IMR-90 (cell line): ENCODE measurements around the gene NIPBL. TPM values are rescaled to one million over a fixed set of nuclear protein-coding genes. Genes with fewer than 3 reads are reported as not detected.

Experiments
- ATAC-seq: fragments of 200-7000 bp; cut with Tn5 transposase; 2 replicates; pipeline ENCODE4 v1.9.1; 2020; ENCODE audit warnings: low read depth, mild to moderate bottlenecking, moderate library complexity
- BruUV-seq: library from RNA; stranded (reverse); fragments of 400-500 nt; replicated peaks from 2 replicates; lab custom pipeline; 2021; lab: Mats Ljungman, UMichigan
- CTCF ChIA-PET: fragments of 300-600 bp; formaldehyde crosslinking; extraction: SDS; loops from one replicate; lab custom pipeline; 2021; ENCODE audit warnings: antibody characterized with exemption; lab: Yijun Ruan, JAX
- POLR2A ChIA-PET: fragments of 300-600 bp; sonication (Branson Sonifier 250); formaldehyde crosslinking; loops from one replicate; lab custom pipeline; 2022; ENCODE audit warnings: antibody characterized with exemption; ENCODE audit not compliant: unreplicated experiment; lab: Charles Lee
- DNase-seq: peaks from one replicate; pipeline ENCODE4 v3.0.0; 2013
- H2AFZ ChIP-seq: replicated peaks from 2 replicates; pipeline ENCODE3; 2013; ENCODE audit warnings: low read length, mild to moderate bottlenecking; ENCODE audit not compliant: poor library complexity
- H2AK5ac ChIP-seq: 2 replicates; pipeline ENCODE4 v1.6.1; 2013; ENCODE audit warnings: low read depth, low read length, inconsistent platforms
- H2AK9ac ChIP-seq: replicated peaks from 2 replicates; pipeline ENCODE3; 2013; ENCODE audit warnings: mild to moderate bottlenecking, low read depth, low read length, moderate library complexity; ENCODE audit not compliant: poor library complexity
- H2BK120ac ChIP-seq: 2 replicates; pipeline ENCODE4 v1.6.1; 2013; ENCODE audit warnings: low read depth, low read length, inconsistent platforms
- H2BK15ac ChIP-seq: 3 replicates; pipeline ENCODE4 v1.6.1; 2013; ENCODE audit warnings: low read depth, low read length, inconsistent platforms
- H2BK20ac ChIP-seq: 2 replicates; pipeline ENCODE4 v1.6.1; 2013; ENCODE audit warnings: low read depth, mild to moderate bottlenecking, inconsistent platforms, low read length, moderate library complexity
- H2BK5ac ChIP-seq: 2 replicates; pipeline ENCODE4 v1.6.1; 2013; ENCODE audit warnings: mild to moderate bottlenecking, low read depth, low read length, inconsistent platforms; ENCODE audit not compliant: poor library complexity, severe bottlenecking
- H3K14ac ChIP-seq: replicated peaks from 2 replicates; pipeline ENCODE4 v1.6.1; 2013; ENCODE audit warnings: low read depth, low read length, inconsistent platforms
- H3K18ac ChIP-seq: 2 replicates; pipeline ENCODE4 v1.6.1; 2013; ENCODE audit warnings: low read depth, low read length, control low read depth
- H3K23ac ChIP-seq: 2 replicates; pipeline ENCODE4 v1.6.1; 2013; ENCODE audit warnings: low read depth, low read length, inconsistent platforms
- H3K27ac ChIP-seq: 2 replicates; pipeline ENCODE4 v1.5.1; 2013; ENCODE audit warnings: mild to moderate bottlenecking, control low read depth, low read length; ENCODE audit not compliant: insufficient read depth
- H3K27me3 ChIP-seq: 2 replicates; pipeline ENCODE4 v1.6.1; 2013; ENCODE audit warnings: low read length; ENCODE audit not compliant: control insufficient read depth, insufficient read depth
- H3K36me3 ChIP-seq: 2 replicates; pipeline ENCODE4 v1.6.1; 2013; ENCODE audit warnings: low read length, mixed read lengths; ENCODE audit not compliant: control insufficient read depth, insufficient read depth
- H3K4ac ChIP-seq: 2 replicates; pipeline ENCODE4 v1.6.1; 2013; ENCODE audit warnings: low read depth, low read length, inconsistent platforms
- H3K4me1 ChIP-seq: 2 replicates; pipeline ENCODE4 v1.6.1; 2013; ENCODE audit warnings: low read length, mixed read lengths; ENCODE audit not compliant: control insufficient read depth, insufficient read depth
- H3K4me2 ChIP-seq: 2 replicates; pipeline ENCODE4 v1.6.1; 2013; ENCODE audit warnings: low read depth, mild to moderate bottlenecking, control low read depth, low read length, moderate library complexity
- H3K4me3 ChIP-seq: 2 replicates; pipeline ENCODE4 v1.5.1; 2013; ENCODE audit warnings: low read depth, mild to moderate bottlenecking, control low read depth, low read length, moderate library complexity; ENCODE audit not compliant: insufficient read depth
- H3K56ac ChIP-seq: 2 replicates; pipeline ENCODE4 v1.6.1; 2013; ENCODE audit warnings: low read length, inconsistent platforms; ENCODE audit not compliant: insufficient read depth; ENCODE audit errors: extremely low read depth
- H3K79me1 ChIP-seq, 2 experiments: 2 replicates each; pipeline ENCODE4 v1.6.1; 2013; ENCODE audit warnings: low read length in 2 of 2, inconsistent platforms in 1 of 2, low read depth in 1 of 2
- H3K9ac ChIP-seq: 2 replicates; pipeline ENCODE4 v1.6.1; 2013; ENCODE audit warnings: low read depth, low read length, control low read depth
- H3K9me1 ChIP-seq: 2 replicates; pipeline ENCODE4 v1.6.1; 2013; ENCODE audit warnings: low read length, inconsistent platforms; ENCODE audit not compliant: insufficient read depth
- H3K9me3 ChIP-seq: 2 replicates; pipeline ENCODE4 v1.6.1; 2013; ENCODE audit warnings: low read length; ENCODE audit not compliant: control insufficient read depth, insufficient read depth
- H4K20me1 ChIP-seq: 2 replicates; pipeline ENCODE4 v1.6.1; 2013; ENCODE audit warnings: low read length, inconsistent platforms; ENCODE audit not compliant: insufficient read depth
- H4K5ac ChIP-seq: 2 replicates; pipeline ENCODE4 v1.6.1; 2013; ENCODE audit warnings: mild to moderate bottlenecking, low read depth, low read length, control low read depth
- H4K8ac ChIP-seq, 2 experiments: 2 replicates each; pipeline ENCODE4 v1.6.1; 2013; ENCODE audit warnings: low read depth in 2 of 2, low read length in 2 of 2, control low read depth in 1 of 2, inconsistent platforms in 1 of 2
- H4K91ac ChIP-seq: 2 replicates; pipeline ENCODE4 v1.6.1; 2013; ENCODE audit warnings: low read depth, low read length, inconsistent platforms; ENCODE audit not compliant: insufficient read depth
- CEBPB ChIP-seq: IDR thresholded peaks from 2 replicates; pipeline ENCODE4 v1.6.1; 2012; ENCODE audit warnings: low read depth, low read length, improper control_type of control experiment
- CHD1 ChIP-seq: IDR thresholded peaks from 2 replicates; pipeline ENCODE4 v1.6.1; 2012; ENCODE audit warnings: low read depth, low read length, improper control_type of control experiment
- FOS ChIP-seq: fragments of 150-350 bp; IDR thresholded peaks from 2 replicates; pipeline ENCODE4 v1.6.1; 2016; ENCODE audit warnings: low read depth, low read length
- MAZ ChIP-seq: IDR thresholded peaks from 2 replicates; pipeline ENCODE4 v1.6.1; 2012; ENCODE audit warnings: low read depth, mild to moderate bottlenecking, low read length, improper control_type of control experiment, moderate library complexity, borderline replicate concordance
- MXI1 ChIP-seq: IDR thresholded peaks from 2 replicates; pipeline ENCODE4 v1.6.1; 2012; ENCODE audit warnings: low read depth, mild to moderate bottlenecking, low read length, moderate library complexity, borderline replicate concordance
- NFE2L2 ChIP-seq: fragments of 150-350 bp; IDR thresholded peaks from 2 replicates; pipeline ENCODE4 v1.6.1; 2016; ENCODE audit warnings: low read depth, mild to moderate bottlenecking, low read length
- POLR2A ChIP-seq: IDR thresholded peaks from 2 replicates; pipeline ENCODE4 v1.6.1; 2012; ENCODE audit warnings: mild to moderate bottlenecking, low read depth, low read length
- RAD21 ChIP-seq: IDR thresholded peaks from 2 replicates; pipeline ENCODE4 v1.6.1; 2012; ENCODE audit warnings: low read length, improper control_type of control experiment
- RCOR1 ChIP-seq: IDR thresholded peaks from 2 replicates; pipeline ENCODE4 v1.6.1; 2012; ENCODE audit warnings: mild to moderate bottlenecking, low read length, improper control_type of control experiment; ENCODE audit not compliant: insufficient replicate concordance
- RFX5 ChIP-seq: IDR thresholded peaks from 2 replicates; pipeline ENCODE4 v1.8.0; 2012; ENCODE audit warnings: low read depth, mild to moderate bottlenecking, low read length, moderate library complexity
- SMC3 ChIP-seq: fragments of 150-350 bp; IDR thresholded peaks from 2 replicates; pipeline ENCODE4 v1.6.1; 2016; ENCODE audit warnings: low read depth, mild to moderate bottlenecking, antibody characterized with exemption, low read length, moderate library complexity
- USF2 ChIP-seq: fragments of 150-350 bp; IDR thresholded peaks from 2 replicates; pipeline ENCODE4 v1.6.1; 2017; ENCODE audit warnings: mild to moderate bottlenecking, antibody characterized with exemption, low read length, low read depth
- WGBS, 2 experiments: methylation state at CpG; one replicate each; pipeline versions ENCODE4 v1.1.5 to v1.1.7; 2013; ENCODE audit warnings: missing lambda C conversion rate in 2 of 2; ENCODE audit not compliant: insufficient read length in 1 of 2; ENCODE audit errors: extremely low coverage in 2 of 2; 5-methylcytosine and 5-hydroxymethylcytosine counted together
- dilution Hi-C: fragments of 300-500 bp; cut with HindIII; formaldehyde crosslinking; loops from one replicate; pipeline ENCODE4 v1.14.3; 2018; ENCODE audit warnings: low sequenced_read_pairs; ENCODE audit not compliant: unreplicated experiment
- in situ Hi-C: fragments of 300-500 bp; cut with MboI; formaldehyde crosslinking; loops from 3 replicates; pipeline ENCODE4 v1.14.3; 2019; ENCODE audit warnings: low sequenced_read_pairs, inconsistent platforms, mixed read lengths
- intact Hi-C: fragments of 100-400 bp; cut with micrococcal nuclease; formaldehyde crosslinking; loops from 2 replicates; pipeline ENCODE4 v1.10.0; 2022
- polyA plus RNA-seq, 3 experiments: library from polyadenylated mRNA; depleted of rRNA; stranded (reverse); fragments of >200 nt; gene quantifications; 2 replicates each; pipeline ENCODE4 v1.2.3, GENCODE V29; 2012; ENCODE audit warnings: low replicate concordance in 1 of 3
- total RNA-seq: library from RNA; depleted of rRNA; stranded (reverse); fragments of >200 nt; gene quantifications from 2 replicates; pipeline ENCODE4 v1.2.3, GENCODE V29; 2012

NIPBL gene
- total and polyA plus RNA-seq, 2 of the 4 experiments (the other 2 are of a cell fraction): 8.4 to 46.4 TPM

GRCh38 chr5:36969700-36970395 is 93.3 kb downstream of the NIPBL start:
- Histone ChIP-seq H3K14ac (no peak overlapping the region), H3K18ac (no peak overlapping the region), H3K4me1 (no peaks in the 10 kb centered on the region), H4K8ac (no peak overlapping the region), H3K27ac (no peak overlapping the region), H3K79me1 (no peaks in the 10 kb centered on the region; a peak in 2 of 4 replicates), H2BK15ac (no peak overlapping the region), H3K4me3 (no peak overlapping the region), H3K23ac (no peak overlapping the region), H2AK9ac (no peak overlapping the region), H3K27me3 (no peaks in the 10 kb centered on the region), H3K9ac (no peak overlapping the region), H2BK5ac (no peak overlapping the region), H3K4ac (no peak overlapping the region), H3K36me3 (peaks cover 11% of the 10 kb centered on the region), H3K9me1 (no peaks in the 10 kb centered on the region), H4K20me1 (no peaks in the 10 kb centered on the region), H3K9me3 (no peaks in the 10 kb centered on the region), H2BK120ac (no peak overlapping the region), H3K56ac (no peak overlapping the region), H4K91ac (no peak overlapping the region), H4K5ac (no peak overlapping the region), H2BK20ac (no peak overlapping the region), H2AFZ (no peak overlapping the region), H2AK5ac (no peak overlapping the region), H3K4me2 (no peak overlapping the region)
- POLR2A ChIA-PET: no interaction called here
- ATAC-seq (no peak), DNase-seq (no peak)
- no TSS peak for BruUV-seq
- dilution Hi-C loops: no loop called here
- in situ Hi-C loops: no loop called here
- TF ChIP-seq RFX5 (no peak), RCOR1 (no peak), USF2 (no peak), CEBPB (no peak), POLR2A (no peak), FOS (no peak), SMC3 (no peak), NFE2L2 (no peak), MAZ (no peak), MXI1 (no peak), RAD21 (no peak), CHD1 (no peak)
- WGBS, 2 experiments: no CpG with 5 or more reads among the region's 2 CpGs
- CTCF ChIA-PET: no interaction called here
- intact Hi-C loops: no loop called here
